Activated gamma-delta T cell (primary cell): Measurements from ENCODE around the gene CD84.
"Not testable (repeated sequence)": the region's sequence is repeated elsewhere in the genome, so short reads cannot be mapped to it uniquely, and the experiment has no call there.

Experiments used
- DNase-seq: peaks from one replicate; lab custom pipeline; 2025; lab: John Stamatoyannopoulos, UW

Gene CD84

DNA sequence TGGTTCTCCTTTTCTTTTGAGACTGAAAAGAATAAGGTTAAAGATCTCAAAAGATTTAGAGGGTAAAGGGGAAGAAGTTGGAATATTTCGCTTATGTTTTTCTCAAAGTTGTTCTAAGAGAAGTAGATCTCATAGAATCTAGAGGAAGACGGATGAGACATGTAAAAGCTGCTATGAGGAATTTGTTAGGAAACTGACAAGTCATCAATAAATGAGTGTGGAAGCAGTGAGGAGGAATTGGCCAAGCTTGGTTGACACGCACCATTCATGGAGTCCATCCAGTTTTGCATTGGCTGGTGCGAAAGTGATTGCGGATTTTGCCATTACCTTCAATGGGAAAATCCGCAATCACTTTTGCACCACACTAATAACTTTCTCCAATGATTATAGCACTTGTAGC lies 76.2 kb downstream of the CD84 start:
- no peak for DNase-seq

DNA sequence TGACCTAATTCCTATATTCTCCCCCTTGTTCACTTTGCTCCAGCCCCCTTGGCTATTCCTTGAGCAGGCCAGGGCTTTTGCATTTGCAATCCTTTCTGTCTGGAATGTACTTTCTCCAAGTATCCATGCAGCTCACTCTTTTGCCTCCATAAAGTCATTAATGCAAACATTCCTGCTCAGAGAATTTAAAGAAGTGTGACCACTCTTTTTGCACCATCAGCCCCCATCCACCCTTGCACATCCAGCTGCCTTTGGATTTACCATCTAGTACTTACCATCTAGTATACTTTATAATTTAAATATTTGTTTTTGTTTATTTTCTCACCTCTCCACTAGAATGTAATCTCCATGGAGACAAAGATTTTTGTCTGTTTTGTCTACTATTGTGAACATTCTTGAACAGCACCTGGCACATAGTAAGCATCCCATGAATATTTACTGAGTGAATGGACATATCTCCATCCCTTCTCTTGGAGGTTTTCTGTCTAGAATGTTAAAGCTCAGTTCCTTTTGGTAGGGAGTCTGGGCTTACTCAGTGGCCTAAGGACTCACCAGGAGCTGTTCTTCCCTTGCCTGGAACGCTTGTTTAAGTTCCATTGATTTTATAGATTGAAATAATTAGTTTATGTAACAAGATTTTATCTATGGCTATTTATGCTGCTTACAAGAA lies 78.8 kb downstream of the CD84 start:
- no peak for DNase-seq

DNA sequence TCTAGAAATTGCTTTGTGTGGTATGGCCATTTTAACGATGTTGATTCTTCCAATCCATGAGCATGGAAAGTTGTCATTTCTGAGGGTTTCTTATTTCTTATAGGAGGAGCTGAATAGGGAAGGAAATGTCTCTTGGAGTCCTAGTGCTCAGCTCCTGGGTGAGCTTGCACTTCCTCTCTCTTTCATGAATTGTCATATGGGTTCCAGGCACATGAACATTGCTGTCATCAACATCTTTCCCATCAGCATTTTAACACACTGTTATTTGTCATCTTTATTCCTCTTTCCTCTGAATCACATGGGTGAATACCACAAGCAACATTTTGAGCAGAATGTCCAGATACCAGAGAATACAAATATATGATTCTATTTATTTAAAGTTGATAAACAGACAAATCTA lies 79.7 kb downstream of the CD84 start:
- DNase-seq = no peak

DNA sequence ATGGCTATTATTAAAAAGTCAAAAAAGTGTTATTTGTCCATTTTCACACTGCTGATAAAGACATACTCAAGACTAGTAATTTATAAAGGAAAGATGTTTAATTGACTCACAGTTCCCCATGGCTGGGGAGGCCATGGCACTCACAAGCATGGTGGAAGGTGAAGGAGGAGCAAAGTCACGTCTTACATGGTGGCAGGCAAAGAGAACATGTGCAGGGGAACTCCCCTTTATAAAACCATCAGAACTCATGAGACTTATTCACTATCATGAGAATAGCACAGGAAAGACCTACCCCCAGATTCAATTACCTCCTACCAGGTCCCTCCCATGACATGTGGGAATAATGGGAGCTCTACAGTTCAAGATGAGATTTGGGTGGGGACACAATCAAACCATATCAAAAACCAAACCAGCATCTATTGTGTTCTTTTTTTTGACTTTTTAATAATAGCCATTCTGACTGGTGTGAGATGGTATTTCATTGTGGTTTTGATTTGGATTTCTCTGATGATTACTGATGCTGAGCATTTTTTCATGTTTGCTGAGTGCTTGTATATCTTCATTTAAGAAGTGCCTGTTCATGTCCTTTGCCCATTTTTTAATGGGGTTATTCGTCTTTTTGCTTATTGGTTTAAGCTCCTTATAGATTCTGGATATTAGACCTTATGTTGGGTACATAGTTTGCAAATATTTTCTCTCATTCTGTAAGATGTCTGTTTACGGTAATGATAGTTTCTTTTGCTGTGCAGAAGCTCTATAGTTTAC lies 80.8 kb downstream of the CD84 start:
- not testable (repeated sequence) for DNase-seq

GRCh38 chr1:160496334-160496733 lies 83.0 kb downstream of the CD84 start:
- no peak for DNase-seq

- DNase-seq = no peak
Measured at GRCh38 chr1:160494620-160495019, 84.7 kb downstream of the CD84 start.

GRCh38 chr1:160492617-160493016 lies 86.7 kb downstream of the CD84 start:
- no peak for DNase-seq

DNA sequence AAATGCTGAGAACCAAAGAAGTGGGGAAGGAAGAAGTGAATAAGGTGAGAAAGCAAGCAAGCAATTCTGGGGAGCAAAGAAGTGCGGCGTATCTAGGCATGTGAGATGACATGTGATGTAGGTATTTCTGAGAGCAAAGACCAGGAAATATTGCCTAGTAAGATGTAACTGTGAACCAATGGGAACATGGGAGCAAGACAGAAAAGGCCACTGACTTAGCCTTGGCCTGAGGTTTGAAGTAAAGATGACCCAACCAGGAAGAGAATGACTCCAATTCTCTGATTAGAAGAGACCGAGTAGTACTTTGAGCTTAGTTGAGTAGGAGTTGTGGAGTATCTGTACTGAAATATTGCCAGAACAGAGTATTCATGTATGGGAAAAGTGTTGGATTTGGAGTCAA lies 87.3 kb downstream of the CD84 start:
- no peak for DNase-seq
